PC-9 (cell line): ENCODE data around the gene JPH2.

Source experiments
- EZH2 ChIP-seq: fragments of 200-600 bp; sonication (generic); IDR thresholded peaks from 2 replicates; pipeline ENCODE4 v1.8.0; 2017; ENCODE audit warnings: antibody characterized with exemption, low read depth
- TF ChIP-seq, protein P1 (sequence below): fragments of 200-600 bp; sonication (generic); conservative IDR thresholded peaks from 2 replicates; pipeline ENCODE4 v1.6.1; 2017; ENCODE audit warnings: mixed run types, antibody characterized with exemption, mild to moderate bottlenecking, moderate library complexity

DNA sequence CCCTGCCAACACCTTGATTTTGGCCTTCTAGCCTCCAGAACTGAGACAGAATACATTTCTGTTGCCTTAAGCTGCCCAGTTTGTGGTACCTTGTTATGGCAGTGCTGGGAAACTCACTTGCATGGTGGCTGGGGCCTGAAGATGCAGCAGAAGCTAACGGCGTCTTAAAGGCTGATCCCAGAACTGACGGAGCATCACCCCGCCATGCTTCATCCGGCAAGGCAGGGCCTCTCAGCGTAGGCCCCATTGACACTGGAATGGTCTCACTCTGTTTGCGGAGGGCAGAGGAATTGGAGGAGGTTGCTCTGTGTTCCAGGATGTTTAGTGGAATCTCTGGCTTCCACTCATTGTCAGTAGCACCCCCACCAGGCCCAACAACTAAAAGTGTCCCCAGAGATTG is 102.1 kb downstream of the JPH2 start:
- no peak for TF ChIP-seq EZH2
- TF ChIP-seq, protein P1, sequence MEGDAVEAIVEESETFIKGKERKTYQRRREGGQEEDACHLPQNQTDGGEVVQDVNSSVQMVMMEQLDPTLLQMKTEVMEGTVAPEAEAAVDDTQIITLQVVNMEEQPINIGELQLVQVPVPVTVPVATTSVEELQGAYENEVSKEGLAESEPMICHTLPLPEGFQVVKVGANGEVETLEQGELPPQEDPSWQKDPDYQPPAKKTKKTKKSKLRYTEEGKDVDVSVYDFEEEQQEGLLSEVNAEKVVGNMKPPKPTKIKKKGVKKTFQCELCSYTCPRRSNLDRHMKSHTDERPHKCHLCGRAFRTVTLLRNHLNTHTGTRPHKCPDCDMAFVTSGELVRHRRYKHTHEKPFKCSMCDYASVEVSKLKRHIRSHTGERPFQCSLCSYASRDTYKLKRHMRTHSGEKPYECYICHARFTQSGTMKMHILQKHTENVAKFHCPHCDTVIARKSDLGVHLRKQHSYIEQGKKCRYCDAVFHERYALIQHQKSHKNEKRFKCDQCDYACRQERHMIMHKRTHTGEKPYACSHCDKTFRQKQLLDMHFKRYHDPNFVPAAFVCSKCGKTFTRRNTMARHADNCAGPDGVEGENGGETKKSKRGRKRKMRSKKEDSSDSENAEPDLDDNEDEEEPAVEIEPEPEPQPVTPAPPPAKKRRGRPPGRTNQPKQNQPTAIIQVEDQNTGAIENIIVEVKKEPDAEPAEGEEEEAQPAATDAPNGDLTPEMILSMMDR: no peak
